ENCODE data around the gene AOPEP. TPM values are rescaled to one million over a fixed set of nuclear protein-coding genes. Genes with fewer than 3 reads are reported as not detected.

AOPEP gene
- total and polyA plus RNA-seq, 9 of the 15 experiments (the other 6 are each of a cell fraction or from before 2014, with no cell fraction given) = 4.5 to 19.3 (median 13.5) TPM

GRCh38 chr9:94931740-94932139 is 205.2 kb downstream of the AOPEP start:
- ATAC-seq = no peak; the same call in 2 of the 3 replicates
- ChIA-PET CTCF (ENCODE audit: low intra/inter-chr PET ratio) (no interaction called here), POLR2A (interaction anchor here (0.8 kb wide), 1 partner anchor 59 kb away, joined by 3 read pairs; no protein-coding TSS in a partner anchor)
- Histone ChIP-seq H4K20me1 (replicated peaks; ENCODE audit: control insufficient read depth, insufficient read depth, low read length) (no peaks in the 10 kb centered on the region; the same call in none of the 2 replicates), H3K79me2 (ENCODE audit: control insufficient read depth, insufficient read depth, low read length) (no peaks in the 10 kb centered on the region), H3K4me3 (no peak overlapping the region), H3K9ac (ENCODE audit: insufficient read depth in 1 of 2, low read depth in 2 of 2, low read length in 2 of 2) (no peak overlapping the region), H3K9me1 (ENCODE audit: control insufficient read depth, insufficient read depth, low read length) (no peaks in the 10 kb centered on the region), H2AFZ (ENCODE audit: low read depth, low read length) (no peak overlapping the region), H3K36me3 (ENCODE audit: control insufficient read depth, insufficient read depth, low read length) (no peaks in the 10 kb centered on the region), H3K27me3 (ENCODE audit: control insufficient read depth in 2 of 2, insufficient read depth in 2 of 2, low read length in 2 of 2) (no peaks in the 10 kb centered on the region), H3K9me3 (replicated peaks; ENCODE audit: control insufficient read depth, insufficient read depth, low read depth, low read length) (no peaks in the 10 kb centered on the region), H3K27ac (ENCODE audit: extremely low read depth, low read depth, low read length) (no peak overlapping the region), H3K4me2 (ENCODE audit: insufficient read depth, low read length) (no peak overlapping the region), H3K4me1 (replicated peaks in 1 of 2; ENCODE audit: control insufficient read depth in 2 of 2, insufficient read depth in 2 of 2, low read length in 2 of 2) (peaks cover under 1 to 9% of the 10 kb centered on the region in 2 experiments; a peak in 3 of 5 replicates)
- DNase-seq (ENCODE audit: extremely low read depth in 1 of 4, low spot score in 3 of 4) = peak in 1 of 4 experiments; percentile 28
- 4% methylated on average over 5 of the region's 5 CpGs for WGBS (ENCODE audit: insufficient coverage, low coverage, missing lambda C conversion rate)
- in situ Hi-C loops (cut with MboI) = no loop called here
- peak; percentile 23 for FAIRE-seq
- intact Hi-C loops (cut with micrococcal nuclease) = no loop called here
- BruUV-seq (replicated peaks) = no TSS peak
- no peak for TF ChIP-seq TFAP4 (CRISPR knock-in tag; IDR thresholded peaks at IDR 0.05; ENCODE audit: borderline replicate concordance)
- TF ChIP-seq ZFP30 (CRISPR knock-in tag; IDR thresholded peaks at IDR 0.05; ENCODE audit: borderline replicate concordance) = no peak
- peak; percentile 94 for TF ChIP-seq HMBOX1 (IDR thresholded peaks at IDR 0.05)
- TF ChIP-seq TRIM28 (IDR thresholded peaks at IDR 0.05) = no peak
- no peak for TF ChIP-seq TEAD2 (tag; IDR thresholded peaks at IDR 0.05)

Measured in K562 (cell line).